ENCODE results near the gene ABCC8.

Gene ABCC8

DNA sequence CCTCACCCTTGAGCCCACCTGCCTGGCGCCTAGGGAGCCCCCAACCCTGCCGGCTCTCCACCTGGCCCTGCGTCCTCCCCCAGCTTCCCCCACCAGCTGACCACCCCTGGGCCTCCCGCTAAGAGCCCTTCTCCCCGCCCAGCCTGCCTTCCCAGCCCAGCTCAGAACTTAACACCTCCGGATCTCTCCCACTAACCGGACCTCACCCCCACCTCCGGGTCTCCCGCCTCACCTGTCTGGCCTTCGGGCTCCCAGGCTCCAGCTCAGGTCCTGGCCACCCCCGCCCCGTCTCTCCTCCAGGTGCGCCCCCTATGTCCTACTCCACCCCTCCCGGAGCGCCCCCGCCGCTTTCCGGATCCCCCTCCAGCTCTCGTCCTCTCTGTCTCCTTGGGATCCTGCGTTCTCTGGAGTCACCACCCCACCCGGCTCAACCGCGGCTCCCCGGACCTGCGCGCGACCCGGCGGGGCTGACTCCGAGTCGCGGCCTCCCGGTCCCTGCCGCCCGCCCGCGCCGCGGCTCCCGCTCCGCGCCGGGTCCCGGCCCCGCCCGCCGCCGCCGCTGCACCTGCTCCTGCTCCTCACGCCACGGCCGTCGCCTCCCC, 87.9 kb downstream of the ABCC8 start, which contains the start of gene KCNJ11:
Gene KCNJ11 (minus strand): TSS at position 51 of the 602 bp plus-strand sequence. CDS start 568 bp downstream, outside the sequence.
- DNase-seq (ENCODE audit: extremely low read depth, low read depth) = no peak
- TF ChIP-seq, protein P1, sequence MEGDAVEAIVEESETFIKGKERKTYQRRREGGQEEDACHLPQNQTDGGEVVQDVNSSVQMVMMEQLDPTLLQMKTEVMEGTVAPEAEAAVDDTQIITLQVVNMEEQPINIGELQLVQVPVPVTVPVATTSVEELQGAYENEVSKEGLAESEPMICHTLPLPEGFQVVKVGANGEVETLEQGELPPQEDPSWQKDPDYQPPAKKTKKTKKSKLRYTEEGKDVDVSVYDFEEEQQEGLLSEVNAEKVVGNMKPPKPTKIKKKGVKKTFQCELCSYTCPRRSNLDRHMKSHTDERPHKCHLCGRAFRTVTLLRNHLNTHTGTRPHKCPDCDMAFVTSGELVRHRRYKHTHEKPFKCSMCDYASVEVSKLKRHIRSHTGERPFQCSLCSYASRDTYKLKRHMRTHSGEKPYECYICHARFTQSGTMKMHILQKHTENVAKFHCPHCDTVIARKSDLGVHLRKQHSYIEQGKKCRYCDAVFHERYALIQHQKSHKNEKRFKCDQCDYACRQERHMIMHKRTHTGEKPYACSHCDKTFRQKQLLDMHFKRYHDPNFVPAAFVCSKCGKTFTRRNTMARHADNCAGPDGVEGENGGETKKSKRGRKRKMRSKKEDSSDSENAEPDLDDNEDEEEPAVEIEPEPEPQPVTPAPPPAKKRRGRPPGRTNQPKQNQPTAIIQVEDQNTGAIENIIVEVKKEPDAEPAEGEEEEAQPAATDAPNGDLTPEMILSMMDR (IDR thresholded peaks at IDR 0.05; ENCODE audit: low read depth, low read length, missing control alignments) = no peak
- H3K4me3 ChIP-seq (replicated peaks; ENCODE audit: low read depth, low read length) = peak within 1 kb of the TSS; percentile 17

DNA sequence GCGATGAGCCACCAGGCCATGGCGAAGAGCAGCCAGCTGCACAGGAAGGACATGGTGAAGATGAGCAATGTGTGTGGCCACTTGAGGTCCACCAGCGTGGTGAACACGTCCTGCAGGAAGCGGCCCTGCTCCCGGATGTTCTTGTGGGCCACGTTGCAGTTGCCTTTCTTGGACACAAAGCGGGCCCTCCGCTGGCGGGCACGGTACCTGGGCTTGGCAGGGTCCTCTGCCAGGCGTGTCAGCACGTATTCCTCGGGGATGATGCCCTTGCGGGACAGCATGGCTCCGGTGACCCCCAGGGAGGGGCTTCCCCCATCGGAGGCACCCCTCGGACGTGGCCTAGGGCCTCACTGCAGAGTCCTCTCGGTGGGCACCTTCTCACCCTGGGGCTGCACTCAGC, 88.8 kb downstream of the ABCC8 start:
- DNase-seq (ENCODE audit: extremely low read depth, low read depth) = no peak
- TF ChIP-seq, protein P1 (IDR thresholded peaks at IDR 0.05; ENCODE audit: low read depth, low read length, missing control alignments) = no peak
- H3K4me3 ChIP-seq (replicated peaks; ENCODE audit: low read depth, low read length) = no peak overlapping the region

DNA sequence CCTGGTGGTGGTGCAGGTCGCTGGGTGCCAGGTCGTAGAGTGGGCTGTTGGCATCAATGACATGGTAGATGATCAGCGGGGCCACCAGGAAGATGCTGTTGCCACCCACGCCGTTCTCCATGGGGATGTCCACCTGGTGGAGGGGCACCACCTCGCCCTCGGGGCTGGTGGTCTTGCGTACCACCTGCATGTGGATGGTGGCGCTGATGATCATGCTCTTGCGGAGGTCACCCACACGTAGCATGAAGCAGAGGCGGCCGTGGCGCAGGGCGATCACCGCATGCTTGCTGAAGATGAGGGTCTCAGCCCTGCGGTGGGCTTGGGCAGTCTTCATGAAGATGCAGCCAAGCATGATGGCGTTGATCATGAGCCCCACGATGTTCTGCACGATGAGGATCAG, 89.4 kb downstream of the ABCC8 start:
- TF ChIP-seq, protein P1 (IDR thresholded peaks at IDR 0.05; ENCODE audit: low read depth, low read length, missing control alignments) = no peak
- DNase-seq (ENCODE audit: extremely low read depth, low read depth) = no peak
- H3K4me3 ChIP-seq (replicated peaks; ENCODE audit: low read depth, low read length) = no peak overlapping the region

DNA sequence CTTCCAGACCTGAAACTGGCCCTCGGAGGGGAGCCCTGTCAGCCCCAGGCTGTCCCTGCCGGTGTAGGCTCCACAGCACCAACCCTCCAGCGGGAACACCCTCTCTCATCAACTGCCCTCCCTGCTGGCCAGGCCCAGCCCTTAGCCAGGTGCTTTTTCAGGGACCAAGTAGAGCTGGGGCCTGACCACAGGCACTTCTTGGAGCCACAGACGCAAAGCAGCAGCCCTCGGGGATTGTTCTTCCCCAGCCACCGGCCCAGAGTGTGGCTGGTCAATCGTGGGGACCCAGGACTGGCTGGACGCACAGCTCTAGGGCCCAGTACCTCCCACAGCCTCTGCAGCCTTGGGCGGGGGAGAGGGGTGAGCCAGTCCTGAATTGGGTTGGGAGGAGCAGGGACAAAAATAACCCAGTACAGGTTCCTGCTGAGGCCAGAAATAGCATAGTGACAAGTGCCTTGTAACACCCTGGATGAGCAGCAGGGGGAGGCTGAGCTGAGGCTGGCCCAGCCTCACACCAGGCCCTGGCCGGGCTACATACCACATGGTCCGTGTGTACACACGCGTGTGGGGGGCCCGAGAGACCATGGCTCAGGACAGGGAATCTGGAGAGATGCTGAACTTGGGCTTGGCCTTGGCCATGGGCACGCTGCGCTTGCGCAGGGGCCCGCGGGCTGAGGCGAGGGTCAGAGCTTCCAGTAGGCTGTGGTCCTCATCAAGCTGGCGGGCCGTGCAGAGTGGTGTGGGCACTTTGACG, 90.1 kb downstream of the ABCC8 start:
- H3K4me3 ChIP-seq (replicated peaks; ENCODE audit: low read depth, low read length) = no peak overlapping the region
- DNase-seq (ENCODE audit: extremely low read depth, low read depth) = no peak
- TF ChIP-seq, protein P1 (IDR thresholded peaks at IDR 0.05; ENCODE audit: low read depth, low read length, missing control alignments) = peak; percentile 65

DNA sequence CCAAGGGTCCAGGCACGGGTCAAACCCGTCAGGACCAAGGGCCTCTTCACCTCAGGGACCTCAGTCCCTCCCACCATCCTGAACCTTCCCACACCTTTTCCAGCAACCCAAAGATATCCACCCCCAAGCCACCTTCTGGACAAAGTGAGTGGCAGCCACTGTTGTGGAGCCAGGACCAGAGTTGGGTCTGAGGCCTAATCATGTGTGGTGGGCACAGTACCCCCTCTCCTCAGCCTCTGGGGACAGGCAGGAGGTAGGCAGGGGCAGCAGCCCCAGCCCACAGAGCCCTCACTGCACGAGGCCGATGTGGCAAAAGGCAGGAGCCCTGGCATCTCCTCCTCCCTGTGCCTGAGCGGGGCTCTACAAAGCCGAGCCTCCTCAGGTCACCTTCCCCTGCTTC, 90.7 kb downstream of the ABCC8 start:
- DNase-seq (ENCODE audit: extremely low read depth, low read depth) = no peak
- H3K4me3 ChIP-seq (replicated peaks; ENCODE audit: low read depth, low read length) = no peak overlapping the region
- TF ChIP-seq, protein P1 (IDR thresholded peaks at IDR 0.05; ENCODE audit: low read depth, low read length, missing control alignments) = no peak

DNA sequence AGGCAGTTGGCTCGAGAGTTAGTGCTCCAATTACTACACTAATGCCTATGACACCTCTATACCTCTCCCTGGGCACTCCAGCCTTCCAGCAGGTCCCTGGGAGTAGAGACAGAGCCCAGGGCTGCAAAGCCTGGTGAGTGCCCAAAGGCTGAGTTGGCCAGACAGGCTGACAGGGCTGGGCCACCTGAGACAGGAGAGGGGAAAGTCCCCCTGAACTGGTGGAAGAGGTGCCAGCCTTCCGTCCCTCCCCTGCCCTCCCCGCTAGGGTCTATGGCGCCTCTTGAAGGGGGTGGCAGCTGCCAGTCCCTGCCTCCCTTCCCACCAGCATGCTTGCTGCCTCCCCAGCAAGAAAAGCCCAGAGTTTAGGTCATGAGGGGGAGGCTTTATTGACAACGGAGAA, 91.2 kb downstream of the ABCC8 start:
- no peak overlapping the region for H3K4me3 ChIP-seq (replicated peaks; ENCODE audit: low read depth, low read length)
- no peak for DNase-seq (ENCODE audit: extremely low read depth, low read depth)
- TF ChIP-seq, protein P1 (IDR thresholded peaks at IDR 0.05; ENCODE audit: low read depth, low read length, missing control alignments) = no peak
